SK-N-SH treated with all-trans-retinoic acid at 6 μM for 48 hours (cell line): Measurements from ENCODE around the gene ZNF536.

Experiments used
- ATAC-seq: fragments of 200-7000 bp; cut with Tn5 transposase; 3 replicates; pipeline ENCODE4 v1.9.1; 2020; ENCODE audit warnings: mild to moderate bottlenecking, moderate library complexity
- ARNTL ChIP-seq: fragments of 450-650 bp; formaldehyde crosslinking; IDR thresholded peaks from 2 replicates; pipeline ENCODE4 v1.5.0; 2020; ENCODE audit warnings: low read depth, mild to moderate bottlenecking, moderate library complexity, borderline replicate concordance
- BACH2 ChIP-seq: fragments of 250-450 bp; sonication (Bioruptor Pico); IDR thresholded peaks from 2 replicates; pipeline ENCODE4 v1.9.0; 2021; ENCODE audit warnings: mild to moderate bottlenecking, borderline replicate concordance
- CREB5 ChIP-seq: fragments of 250-450 bp; sonication (Bioruptor Pico); IDR thresholded peaks from 2 replicates; pipeline ENCODE4 v1.5.1; 2020; ENCODE audit warnings: low read depth, mild to moderate bottlenecking, moderate library complexity
- CSDC2 ChIP-seq: fragments of 250-450 bp; sonication (Bioruptor Pico); IDR thresholded peaks from 2 replicates; pipeline ENCODE4 v1.5.0; 2020; ENCODE audit warnings: mild to moderate bottlenecking, moderate library complexity
- CSRNP3 ChIP-seq: fragments of 250-450 bp; sonication (Bioruptor Pico); IDR thresholded peaks from 2 replicates; pipeline ENCODE4 v1.5.1; 2021; ENCODE audit warnings: mild to moderate bottlenecking, moderate library complexity
- ESRRG ChIP-seq: fragments of 250-450 bp; sonication (Bioruptor Pico); IDR thresholded peaks from 2 replicates; pipeline ENCODE4 v1.6.1; 2021; ENCODE audit warnings: mild to moderate bottlenecking
- GLIS3 ChIP-seq: fragments of 250-450 bp; sonication (Bioruptor Pico); IDR thresholded peaks from 2 replicates; pipeline ENCODE4 v1.5.0; 2020; ENCODE audit warnings: mild to moderate bottlenecking, moderate library complexity
- ISL1 ChIP-seq: fragments of 250-450 bp; sonication (Bioruptor Pico); IDR thresholded peaks from 2 replicates; pipeline ENCODE4 v2.1.2; 2022; ENCODE audit warnings: mild to moderate bottlenecking, moderate library complexity
- OSR1 ChIP-seq: fragments of 250-450 bp; sonication (Bioruptor Pico); IDR thresholded peaks from 2 replicates; pipeline ENCODE4 v1.8.0; 2022; ENCODE audit warnings: moderate library complexity, mild to moderate bottlenecking, inconsistent platforms
- PATZ1 ChIP-seq: fragments of 250-450 bp; sonication (Bioruptor Pico); IDR thresholded peaks from 2 replicates; pipeline ENCODE4 v1.8.0; 2020; ENCODE audit warnings: mild to moderate bottlenecking, moderate library complexity, borderline replicate concordance
- POU6F1 ChIP-seq: fragments of 250-450 bp; sonication (Bioruptor Pico); IDR thresholded peaks from 2 replicates; pipeline ENCODE4 v1.8.0; 2021; ENCODE audit warnings: low read depth, mild to moderate bottlenecking, moderate library complexity, borderline replicate concordance
- PPARA ChIP-seq: fragments of 250-450 bp; sonication (Bioruptor Pico); IDR thresholded peaks from 2 replicates; pipeline ENCODE4 v1.5.0; 2020; ENCODE audit warnings: mild to moderate bottlenecking, borderline replicate concordance
- RARB ChIP-seq: fragments of 250-450 bp; sonication (Bioruptor Pico); IDR thresholded peaks from 2 replicates; pipeline ENCODE4 v1.8.0; 2021; ENCODE audit warnings: mild to moderate bottlenecking, moderate library complexity
- SNAI2 ChIP-seq: fragments of 250-450 bp; sonication (Bioruptor Pico); IDR thresholded peaks from 2 replicates; pipeline ENCODE4 v1.5.0; 2020; ENCODE audit warnings: mild to moderate bottlenecking, moderate library complexity
- TCF4 ChIP-seq: fragments of 250-450 bp; sonication (Bioruptor Pico); IDR thresholded peaks from 2 replicates; pipeline ENCODE4 v1.8.0; 2021; ENCODE audit warnings: mild to moderate bottlenecking, moderate library complexity, borderline replicate concordance
- TOX ChIP-seq: fragments of 250-450 bp; sonication (Bioruptor Pico); IDR thresholded peaks from 2 replicates; pipeline ENCODE4 v1.8.0; 2021; ENCODE audit warnings: mild to moderate bottlenecking, moderate library complexity, borderline replicate concordance
- TSHZ2 ChIP-seq: fragments of 250-450 bp; sonication (Bioruptor Pico); IDR thresholded peaks from 2 replicates; pipeline ENCODE4 v1.5.0; 2020; ENCODE audit warnings: mild to moderate bottlenecking, moderate library complexity
- ZC3H10 ChIP-seq: fragments of 250-450 bp; sonication (Bioruptor Pico); IDR thresholded peaks from 2 replicates; pipeline ENCODE4 v1.5.1; 2021; ENCODE audit warnings: mild to moderate bottlenecking, moderate library complexity
- ZFP30 ChIP-seq: fragments of 450-650 bp; formaldehyde crosslinking; IDR thresholded peaks from 2 replicates; pipeline ENCODE4 v1.5.0; 2022; ENCODE audit warnings: mild to moderate bottlenecking, moderate library complexity
- ZNF565 ChIP-seq: fragments of 450-650 bp; formaldehyde crosslinking; conservative IDR thresholded peaks from 2 replicates; pipeline ENCODE4 v1.5.0; 2020; ENCODE audit warnings: low read depth, mild to moderate bottlenecking, moderate library complexity
- ZNF70 ChIP-seq: fragments of 450-650 bp; formaldehyde crosslinking; IDR thresholded peaks from 2 replicates; pipeline ENCODE4 v1.5.0; 2020; ENCODE audit warnings: mild to moderate bottlenecking, moderate library complexity
- ZNF8 ChIP-seq: fragments of 450-650 bp; formaldehyde crosslinking; IDR thresholded peaks from 2 replicates; pipeline ENCODE4 v1.5.0; 2020; ENCODE audit warnings: mild to moderate bottlenecking, moderate library complexity

ZNF536 gene

GRCh38 chr19:30426864-30427263 lies 54.7 kb downstream of the ZNF536 start:
- ATAC-seq = no peak
- TF ChIP-seq CREB5 = no peak
- no peak for TF ChIP-seq ZFP30
- no peak for TF ChIP-seq ARNTL (CRISPR knock-in tag)
- TF ChIP-seq ZC3H10 (CRISPR knock-in tag) = no peak
- no peak for TF ChIP-seq BACH2 (CRISPR knock-in tag)
- TF ChIP-seq RARB = no peak
- TF ChIP-seq TCF4 = no peak
- TF ChIP-seq GLIS3 (CRISPR knock-in tag) = no peak
- TF ChIP-seq PPARA (CRISPR knock-in tag) = no peak
- no peak for TF ChIP-seq CSRNP3 (CRISPR knock-in tag)
- TF ChIP-seq POU6F1 (CRISPR knock-in tag) = no peak
- TF ChIP-seq TOX (CRISPR knock-in tag) = no peak
- TF ChIP-seq ESRRG (CRISPR knock-in tag) = no peak
- TF ChIP-seq ISL1 = no peak
- no peak for TF ChIP-seq PATZ1 (CRISPR knock-in tag)

- TF ChIP-seq OSR1 (CRISPR knock-in tag) (no peak), GLIS3 (CRISPR knock-in tag) (no peak), ZNF8 (CRISPR knock-in tag) (no peak), TCF4 (no peak), CSRNP3 (CRISPR knock-in tag) (no peak), ARNTL (CRISPR knock-in tag) (no peak), CSDC2 (CRISPR knock-in tag) (no peak), ISL1 (no peak), BACH2 (CRISPR knock-in tag) (no peak)
Measured at GRCh38 chr19:30428092-30428680, 56.0 kb downstream of the ZNF536 start.

GRCh38 chr19:30428844-30429243 lies 56.7 kb downstream of the ZNF536 start:
- no peak for ATAC-seq
- no peak for TF ChIP-seq BACH2 (CRISPR knock-in tag)
- no peak for TF ChIP-seq ISL1
- TF ChIP-seq ZNF8 (CRISPR knock-in tag) = no peak
- TF ChIP-seq TSHZ2 (CRISPR knock-in tag) = no peak
- no peak for TF ChIP-seq ZNF70 (CRISPR knock-in tag)
- TF ChIP-seq TCF4 = no peak
- TF ChIP-seq GLIS3 (CRISPR knock-in tag) = no peak
- TF ChIP-seq SNAI2 (CRISPR knock-in tag) = no peak
- TF ChIP-seq ARNTL (CRISPR knock-in tag) = no peak
- TF ChIP-seq CREB5 = no peak
- TF ChIP-seq POU6F1 (CRISPR knock-in tag) = no peak
- TF ChIP-seq OSR1 (CRISPR knock-in tag) = no peak
- TF ChIP-seq RARB = no peak
- no peak for TF ChIP-seq PPARA (CRISPR knock-in tag)
- TF ChIP-seq ZNF565 = no peak

More at GRCh38 chr19:30428092-30428680, 56.0 kb downstream of the ZNF536 start:
- ATAC-seq = no peak
